ENCODE measurements around the gene ZNF783. TPM values are rescaled to one million over a fixed set of nuclear protein-coding genes. Genes with fewer than 3 reads are reported as not detected.

Gene ZNF783
- total RNA-seq: 5.8 and 10.0 TPM in 2 replicates

GRCh38 chr7:149261829-149262617 is at the start of gene ZNF783:
Gene ZNF783 (plus strand): TSS chr7:149262196. CDS start chr7:149262334, 138 bp downstream.

GRCh38 chr7:149239345-149240143 is 22.5 kb upstream of the ZNF783 start, which contains the start of gene ZNF212:
Gene ZNF212 (plus strand): TSS chr7:149239651. CDS start chr7:149239779, 128 bp downstream.

Other genes starting within 250 kb of the ZNF783 start
- gene PDIA4, start 233.7 kb upstream of the ZNF783 start, total RNA-seq: 186 and 471 TPM in 2 replicates
- gene ZNF786, start 171.5 kb upstream of the ZNF783 start, total RNA-seq: 5.3 and 6.4 TPM in 2 replicates
- gene ZNF425, start 135.9 kb upstream of the ZNF783 start, total RNA-seq: 1.6 and 6.6 TPM in 2 replicates
- gene ZNF398, start 114.7 kb upstream of the ZNF783 start, total RNA-seq: 13.1 and 40.8 TPM in 2 replicates
- 19.8 and 28.0 TPM in 2 replicates for gene ZNF282, start 66.7 kb upstream of the ZNF783 start, total RNA-seq
- 5.8 and 6.0 TPM in 2 replicates for gene ZNF212, start 22.5 kb upstream of the ZNF783 start, total RNA-seq
- 8.7 and 12.3 TPM in 2 replicates for gene ZNF777, start 198.9 kb downstream of the ZNF783 start, total RNA-seq
- 18.0 and 28.3 TPM in 2 replicates for gene ZNF746, start 235.6 kb downstream of the ZNF783 start, total RNA-seq

Data from epithelial cell of alveolus of lung (primary cell).